ENCODE measurements around the gene NHERF2. TPM values are rescaled to one million over a fixed set of nuclear protein-coding genes. Genes with fewer than 3 reads are reported as not detected.

Gene NHERF2
- total and polyA plus RNA-seq, 9 of the 15 experiments (the other 6 are each of a cell fraction or from before 2014, with no cell fraction given): 0.15 to 42.0 (median 12.5) TPM

DNA sequence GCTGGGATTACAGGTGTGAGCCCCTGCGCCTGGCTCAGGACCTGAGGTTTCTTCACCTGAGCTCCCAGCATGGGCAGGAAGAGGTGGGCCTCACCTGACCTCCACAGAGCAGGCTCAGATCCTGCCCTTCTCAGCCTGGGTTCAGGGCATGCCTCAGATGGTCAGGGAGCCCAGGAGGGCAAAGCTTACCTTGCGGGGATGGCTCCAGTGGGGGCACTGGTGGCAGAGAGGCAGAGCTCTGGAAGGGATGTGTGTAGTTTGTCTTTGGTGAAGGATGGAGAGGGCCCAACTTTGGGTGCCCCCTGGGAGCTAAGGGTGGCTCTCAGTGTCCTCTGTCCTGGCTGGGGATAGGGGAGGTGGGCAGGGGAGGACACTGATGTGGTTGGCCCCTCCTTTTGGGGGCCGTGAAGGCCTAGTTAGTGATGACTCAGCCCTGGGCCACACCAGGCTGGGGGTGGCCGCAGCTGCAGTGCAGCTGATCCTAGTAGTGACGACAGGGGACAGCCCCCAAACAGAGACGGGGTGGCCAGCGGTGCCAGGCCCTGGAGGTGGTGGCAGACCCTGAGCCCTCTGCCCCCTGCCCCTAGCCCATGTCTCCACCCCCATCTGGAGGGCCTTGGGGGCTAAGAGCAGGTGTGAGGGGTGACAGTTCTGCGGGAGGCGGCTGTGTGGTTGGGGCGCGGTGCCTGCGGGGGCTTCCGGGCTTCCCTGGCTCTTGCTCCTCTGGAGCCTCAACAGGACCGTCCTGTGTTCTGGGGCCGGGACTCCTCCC, 5.8 kb downstream of the NHERF2 start (continued):
- no peak for TF ChIP-seq NFE2 (IDR thresholded peaks at IDR 0.05; ENCODE audit: low read depth)
- TF ChIP-seq UBTF (IDR thresholded peaks at IDR 0.05; ENCODE audit: borderline replicate concordance in 1 of 2, low read depth in 2 of 2, low read length in 2 of 2): no peak
- TF ChIP-seq, protein P1, sequence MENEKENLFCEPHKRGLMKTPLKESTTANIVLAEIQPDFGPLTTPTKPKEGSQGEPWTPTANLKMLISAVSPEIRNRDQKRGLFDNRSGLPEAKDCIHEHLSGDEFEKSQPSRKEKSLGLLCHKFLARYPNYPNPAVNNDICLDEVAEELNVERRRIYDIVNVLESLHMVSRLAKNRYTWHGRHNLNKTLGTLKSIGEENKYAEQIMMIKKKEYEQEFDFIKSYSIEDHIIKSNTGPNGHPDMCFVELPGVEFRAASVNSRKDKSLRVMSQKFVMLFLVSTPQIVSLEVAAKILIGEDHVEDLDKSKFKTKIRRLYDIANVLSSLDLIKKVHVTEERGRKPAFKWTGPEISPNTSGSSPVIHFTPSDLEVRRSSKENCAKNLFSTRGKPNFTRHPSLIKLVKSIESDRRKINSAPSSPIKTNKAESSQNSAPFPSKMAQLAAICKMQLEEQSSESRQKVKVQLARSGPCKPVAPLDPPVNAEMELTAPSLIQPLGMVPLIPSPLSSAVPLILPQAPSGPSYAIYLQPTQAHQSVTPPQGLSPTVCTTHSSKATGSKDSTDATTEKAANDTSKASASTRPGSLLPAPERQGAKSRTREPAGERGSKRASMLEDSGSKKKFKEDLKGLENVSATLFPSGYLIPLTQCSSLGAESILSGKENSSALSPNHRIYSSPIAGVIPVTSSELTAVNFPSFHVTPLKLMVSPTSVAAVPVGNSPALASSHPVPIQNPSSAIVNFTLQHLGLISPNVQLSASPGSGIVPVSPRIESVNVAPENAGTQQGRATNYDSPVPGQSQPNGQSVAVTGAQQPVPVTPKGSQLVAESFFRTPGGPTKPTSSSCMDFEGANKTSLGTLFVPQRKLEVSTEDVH (IDR thresholded peaks at IDR 0.05; ENCODE audit: low read depth, partially characterized antibody): no peak
- TF ChIP-seq TBP (optimal IDR thresholded peaks at IDR 0.05; ENCODE audit: low read depth, low read length): no peak
- TF ChIP-seq EP300 (IDR thresholded peaks at IDR 0.05; ENCODE audit: low read length): no peak
- peak; percentile 82 for TF ChIP-seq ZNF316 (IDR thresholded peaks at IDR 0.05)
- TF ChIP-seq ZNF143 (CRISPR knock-in tag; IDR thresholded peaks at IDR 0.05): no peak
- no peak for TF ChIP-seq IRF1 (CRISPR knock-in tag; IDR thresholded peaks at IDR 0.05; ENCODE audit: borderline replicate concordance)
- TF ChIP-seq, protein P2, sequence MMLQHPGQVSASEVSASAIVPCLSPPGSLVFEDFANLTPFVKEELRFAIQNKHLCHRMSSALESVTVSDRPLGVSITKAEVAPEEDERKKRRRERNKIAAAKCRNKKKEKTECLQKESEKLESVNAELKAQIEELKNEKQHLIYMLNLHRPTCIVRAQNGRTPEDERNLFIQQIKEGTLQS (IDR thresholded peaks at IDR 0.05): peak; percentile 68
- TF ChIP-seq, protein P2 (CRISPR knock-in tag; conservative IDR thresholded peaks at IDR 0.05): no peak
- no peak for TF ChIP-seq MTA1 (IDR thresholded peaks at IDR 0.05; ENCODE audit: borderline replicate concordance)
- no peak for TF ChIP-seq BHLHE40 (IDR thresholded peaks at IDR 0.05; ENCODE audit: low read length)
- TF ChIP-seq, protein P3, sequence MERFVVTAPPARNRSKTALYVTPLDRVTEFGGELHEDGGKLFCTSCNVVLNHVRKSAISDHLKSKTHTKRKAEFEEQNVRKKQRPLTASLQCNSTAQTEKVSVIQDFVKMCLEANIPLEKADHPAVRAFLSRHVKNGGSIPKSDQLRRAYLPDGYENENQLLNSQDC (CRISPR knock-in tag; IDR thresholded peaks at IDR 0.05): no peak
- peak; percentile 66; the same call in 1 of the 2 replicates for TF ChIP-seq ZBTB1 (CRISPR knock-in tag; IDR thresholded peaks at IDR 0.05; ENCODE audit: borderline replicate concordance, low read depth)
- no peak for TF ChIP-seq NCOA4 (IDR thresholded peaks at IDR 0.05; ENCODE audit: partially characterized antibody)
- TF ChIP-seq MED1 (CRISPR knock-in tag; IDR thresholded peaks at IDR 0.05; ENCODE audit: borderline replicate concordance): no peak
- TF ChIP-seq HNRNPUL1 (IDR thresholded peaks at IDR 0.05; ENCODE audit: low read length): no peak
- TF ChIP-seq PCBP1 (IDR thresholded peaks at IDR 0.05; ENCODE audit: low read depth, low read length, poor library complexity, severe bottlenecking): no peak
- TF ChIP-seq HDAC8 (tag; IDR thresholded peaks at IDR 0.05): no peak
- TF ChIP-seq OTX1 (CRISPR knock-in tag; IDR thresholded peaks at IDR 0.05): no peak

Data from K562 (cell line).